GM21381 (cell line): ENCODE data around the gene SURF1.
"Not testable (repeated sequence)": the region's sequence is repeated elsewhere in the genome, so short reads cannot be mapped to it uniquely, and the experiment has no call there.

Source experiments
- ATAC-seq: cut with Tn5 transposase; IDR thresholded peaks from one replicate; pipeline ENCODE4 v1.9.1; 2021; ENCODE audit warnings: mild to moderate bottlenecking, moderate library complexity; ENCODE audit not compliant: unreplicated experiment

The SURF1 gene

GRCh38 chr9:133346021-133346785 lies 10.1 kb downstream of the SURF1 start:
- ATAC-seq = no peak

- no peak for ATAC-seq
Measured at GRCh38 chr9:133345596-133345995, 10.7 kb downstream of the SURF1 start.

- no peak for ATAC-seq
Measured at GRCh38 chr9:133344979-133345378, 11.3 kb downstream of the SURF1 start.

- no peak for ATAC-seq
Measured at GRCh38 chr9:133344071-133344470, 12.2 kb downstream of the SURF1 start.

GRCh38 chr9:133342570-133342969 lies 13.7 kb downstream of the SURF1 start:
- no peak for ATAC-seq

GRCh38 chr9:133342069-133342406 lies 14.2 kb downstream of the SURF1 start:
- ATAC-seq = no peak

- ATAC-seq = no peak
Measured at GRCh38 chr9:133341369-133342068, 14.8 kb downstream of the SURF1 start.

- no peak for ATAC-seq
Measured at GRCh38 chr9:133340916-133341315, 15.4 kb downstream of the SURF1 start.

- no peak for ATAC-seq
Measured at GRCh38 chr9:133340256-133340655, 16.0 kb downstream of the SURF1 start.

GRCh38 chr9:133339641-133340040 lies 16.6 kb downstream of the SURF1 start:
- no peak for ATAC-seq

- ATAC-seq = peak; percentile 85
Measured at GRCh38 chr9:133335924-133336811, 20.1 kb downstream of the SURF1 start, which contains the start of gene SURF6. Gene SURF6 (minus strand): TSS chr9:133336188. CDS start chr9:133336132, 56 bp downstream.

- ATAC-seq = not testable (repeated sequence)
Measured at GRCh38 chr9:133334888-133335287, 21.4 kb downstream of the SURF1 start.

GRCh38 chr9:133334161-133334560 lies 22.1 kb downstream of the SURF1 start:
- ATAC-seq = no peak

GRCh38 chr9:133333566-133333965 lies 22.7 kb downstream of the SURF1 start:
- ATAC-seq = no peak

- ATAC-seq = no peak
Measured at GRCh38 chr9:133333011-133333410, 23.3 kb downstream of the SURF1 start.

GRCh38 chr9:133332381-133332730 lies 23.9 kb downstream of the SURF1 start:
- ATAC-seq = no peak

GRCh38 chr9:133331641-133332380 lies 24.5 kb downstream of the SURF1 start:
- no peak for ATAC-seq

GRCh38 chr9:133331221-133331620 lies 25.1 kb downstream of the SURF1 start:
- no peak for ATAC-seq

GRCh38 chr9:133329306-133330156 lies 26.8 kb downstream of the SURF1 start:
- ATAC-seq = not testable (repeated sequence)
